Esophagus muscularis mucosa (tissue), 4 donors: Measurements from ENCODE around the gene HERC6.

Experiments used
- EP300 ChIP-seq: sonication (generic); formaldehyde crosslinking; IDR thresholded peaks from one replicate; pipeline ENCODE4 v1.6.1; 2017; ENCODE audit warnings: antibody characterized with exemption
- POLR2AphosphoS5 ChIP-seq, 2 donors: sonication (generic); formaldehyde crosslinking; IDR thresholded peaks; one replicate each; pipeline ENCODE4 v1.6.1; 2017; ENCODE audit warnings: antibody characterized with exemption in 2 of 2
- TF ChIP-seq, protein P1 (sequence below), 3 experiments: fragments of 200-600 bp in 2 of 3; fragments of 450-650 bp in 1 of 3; sonication (generic) in 2 of 3; IDR thresholded peaks; one replicate each; pipeline ENCODE4 v1.5.1; 2017 to 2019; ENCODE audit warnings: antibody characterized with exemption in 3 of 3, mild to moderate bottlenecking in 2 of 3, moderate library complexity in 1 of 3

DNA sequence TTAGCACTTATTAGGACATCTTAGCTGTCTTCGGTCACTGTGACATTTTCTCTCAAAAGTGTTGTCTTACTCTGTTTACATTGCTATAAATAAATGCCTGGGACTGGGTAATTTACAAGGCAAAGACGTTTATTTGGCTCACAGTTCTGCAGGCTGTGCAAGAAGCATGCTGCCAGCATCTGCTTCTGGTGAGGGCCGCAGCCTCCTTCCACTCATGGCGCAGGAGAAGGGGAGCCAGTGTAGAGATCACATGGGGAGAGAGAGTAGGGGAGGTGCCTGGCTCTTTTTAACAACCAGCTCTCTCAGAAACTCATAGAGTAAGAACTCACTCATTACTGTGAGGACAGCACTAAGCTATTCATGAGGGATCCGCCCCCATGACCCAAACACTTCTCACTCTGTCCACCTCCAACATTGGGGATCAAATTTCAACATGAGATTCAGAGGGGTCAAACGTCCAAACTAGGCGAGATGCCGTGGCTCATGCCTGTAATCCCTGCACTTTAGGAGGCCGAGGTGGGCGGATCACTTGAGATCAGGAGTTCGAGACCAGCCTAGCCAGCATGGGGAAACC, 43.5 kb upstream of the HERC6 start:
- TF ChIP-seq, protein P1, sequence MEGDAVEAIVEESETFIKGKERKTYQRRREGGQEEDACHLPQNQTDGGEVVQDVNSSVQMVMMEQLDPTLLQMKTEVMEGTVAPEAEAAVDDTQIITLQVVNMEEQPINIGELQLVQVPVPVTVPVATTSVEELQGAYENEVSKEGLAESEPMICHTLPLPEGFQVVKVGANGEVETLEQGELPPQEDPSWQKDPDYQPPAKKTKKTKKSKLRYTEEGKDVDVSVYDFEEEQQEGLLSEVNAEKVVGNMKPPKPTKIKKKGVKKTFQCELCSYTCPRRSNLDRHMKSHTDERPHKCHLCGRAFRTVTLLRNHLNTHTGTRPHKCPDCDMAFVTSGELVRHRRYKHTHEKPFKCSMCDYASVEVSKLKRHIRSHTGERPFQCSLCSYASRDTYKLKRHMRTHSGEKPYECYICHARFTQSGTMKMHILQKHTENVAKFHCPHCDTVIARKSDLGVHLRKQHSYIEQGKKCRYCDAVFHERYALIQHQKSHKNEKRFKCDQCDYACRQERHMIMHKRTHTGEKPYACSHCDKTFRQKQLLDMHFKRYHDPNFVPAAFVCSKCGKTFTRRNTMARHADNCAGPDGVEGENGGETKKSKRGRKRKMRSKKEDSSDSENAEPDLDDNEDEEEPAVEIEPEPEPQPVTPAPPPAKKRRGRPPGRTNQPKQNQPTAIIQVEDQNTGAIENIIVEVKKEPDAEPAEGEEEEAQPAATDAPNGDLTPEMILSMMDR (IDR thresholded peaks at IDR 0.05) = no peak
- TF ChIP-seq POLR2AphosphoS5 (IDR thresholded peaks at IDR 0.05) = no peak
- TF ChIP-seq EP300 = no peak
